Liver (tissue), 3 donors: ENCODE data around the gene GTF3C5.

Source experiments
- ATF3 ChIP-seq: IDR thresholded peaks from 2 replicates; pipeline ENCODE4 v1.6.1; 2016; ENCODE audit warnings: antibody characterized with exemption
- CTCF ChIP-seq: fragments of 150-350 bp; IDR thresholded peaks from 2 replicates; pipeline ENCODE4 v1.5.1; 2017; ENCODE audit warnings: improper control_type of control experiment, low read depth, low read length; ENCODE audit not compliant: missing input control
- EGR1 ChIP-seq, 2 donors: IDR thresholded peaks; 2 replicates each; pipeline ENCODE4 v1.6.1; 2016 to 2018; ENCODE audit warnings: antibody characterized with exemption in 2 of 2, low read depth in 2 of 2
- FOXA1 ChIP-seq: IDR thresholded peaks from 2 replicates; pipeline ENCODE4 v1.6.1; 2016; ENCODE audit warnings: antibody characterized with exemption
- GABPA ChIP-seq, 2 donors: IDR thresholded peaks in 1 of 2; conservative IDR thresholded peaks in 1 of 2; 2 replicates each; pipeline ENCODE4 v1.6.1; 2016; ENCODE audit warnings: antibody characterized with exemption in 2 of 2, mild to moderate bottlenecking in 1 of 2, moderate library complexity in 1 of 2
- HNF4G ChIP-seq: IDR thresholded peaks from 2 replicates; pipeline ENCODE4 v1.6.1; 2016; ENCODE audit warnings: antibody characterized with exemption
- JUND ChIP-seq, 2 donors: IDR thresholded peaks; 2 replicates each; pipeline ENCODE4 v1.6.1; 2016; ENCODE audit warnings: antibody characterized with exemption in 2 of 2
- MAX ChIP-seq: IDR thresholded peaks from 2 replicates; pipeline ENCODE4 v1.6.1; 2016; ENCODE audit warnings: antibody characterized with exemption
- NR2F2 ChIP-seq: IDR thresholded peaks from 2 replicates; pipeline ENCODE4 v1.6.1; 2016; ENCODE audit warnings: antibody characterized with exemption
- REST ChIP-seq: IDR thresholded peaks from 2 replicates; pipeline ENCODE4 v1.6.1; 2016; ENCODE audit warnings: antibody characterized with exemption, mild to moderate bottlenecking
- SP1 ChIP-seq: IDR thresholded peaks from 2 replicates; pipeline ENCODE4 v1.6.1; 2018; ENCODE audit warnings: antibody characterized with exemption, mild to moderate bottlenecking
- TAF1 ChIP-seq: conservative IDR thresholded peaks from 2 replicates; pipeline ENCODE4 v1.6.1; 2016; ENCODE audit warnings: antibody characterized with exemption, mild to moderate bottlenecking
- YY1 ChIP-seq: IDR thresholded peaks from 2 replicates; pipeline ENCODE4 v1.6.1; 2016; ENCODE audit warnings: antibody characterized with exemption, mild to moderate bottlenecking
- ZBTB33 ChIP-seq: IDR thresholded peaks from 2 replicates; pipeline ENCODE4 v1.6.1; 2016; ENCODE audit warnings: antibody characterized with exemption
- donor health status: healthy.
- donor health status: healthy.

- no peak for TF ChIP-seq CTCF
- no peak for TF ChIP-seq REST
- TF ChIP-seq YY1 = no peak
- no peak for TF ChIP-seq SP1
- TF ChIP-seq MAX = no peak
- TF ChIP-seq TAF1 = no peak
- no peak for TF ChIP-seq EGR1 (IDR thresholded peaks at IDR 0.05; ENCODE audit: low read depth in 2 of 2)
- TF ChIP-seq JUND (IDR thresholded peaks at IDR 0.05) = no peak
- no peak for TF ChIP-seq ZBTB33
- no peak for TF ChIP-seq ATF3
- TF ChIP-seq FOXA1 = no peak
- no peak for TF ChIP-seq HNF4G
- TF ChIP-seq GABPA (IDR thresholded peaks at IDR 0.05 in 1 of 2, conservative IDR thresholded peaks at IDR 0.05 in 1 of 2) = no peak
- no peak for TF ChIP-seq NR2F2
Observed at GRCh38 chr9:133059623-133060022, 28.8 kb downstream of the GTF3C5 start.
